HL-60 (cell line): Measurements from ENCODE around the gene HS3ST3A1.

Experiments
- DNase-seq, 2 experiments: peaks; one replicate each; pipeline ENCODE4 v3.0.0-alpha.2; 2010 to 2020; ENCODE audit warnings: low read depth in 1 of 2, low spot score in 1 of 2
- H3K27ac ChIP-seq: fragments of 250-450 bp; sonication (Bioruptor Pico); replicated peaks from 2 replicates; pipeline ENCODE4 v1.5.1; 2020; ENCODE audit warnings: mild to moderate bottlenecking, moderate library complexity
- H3K27me3 ChIP-seq: fragments of 250-450 bp; sonication (Bioruptor Pico); 2 replicates; pipeline ENCODE4 v1.5.1; 2021; ENCODE audit warnings: mild to moderate bottlenecking, moderate library complexity; ENCODE audit not compliant: insufficient read depth, poor library complexity, severe bottlenecking
- H3K4me3 ChIP-seq: replicated peaks from 2 replicates; pipeline ENCODE4 v1.5.1; 2011; ENCODE audit warnings: mild to moderate bottlenecking, control low read depth, low read length; ENCODE audit not compliant: insufficient read depth
- CTCF ChIP-seq: IDR thresholded peaks from one replicate; pipeline ENCODE4 v1.5.1; 2011; ENCODE audit warnings: low read length, control low read depth, inconsistent platforms; ENCODE audit not compliant: insufficient read depth
- GABPA ChIP-seq: IDR thresholded peaks from 2 replicates; pipeline ENCODE4 v1.6.1; 2012; ENCODE audit warnings: low read depth
- POLR2AphosphoS5 ChIP-seq: IDR thresholded peaks from 2 replicates; pipeline ENCODE4 v1.6.1; 2012; ENCODE audit warnings: low read depth
- REST ChIP-seq: IDR thresholded peaks from 2 replicates; pipeline ENCODE4 v1.6.1; 2012; ENCODE audit warnings: low read depth; ENCODE audit not compliant: insufficient replicate concordance
- SPI1 ChIP-seq: IDR thresholded peaks from 2 replicates; pipeline ENCODE4 v1.6.1; 2012; ENCODE audit warnings: low read depth, mild to moderate bottlenecking, borderline replicate concordance

The HS3ST3A1 gene

GRCh38 chr17:13619462-13619861, 17.7 kb upstream of the HS3ST3A1 start:
- no peak for DNase-seq
- Histone ChIP-seq H3K27me3 (no peaks in the 10 kb centered on the region), H3K27ac (no peak overlapping the region), H3K4me3 (no peak overlapping the region)
- TF ChIP-seq CTCF, result no peak
- TF ChIP-seq POLR2AphosphoS5, result no peak
- TF ChIP-seq REST, result no peak
- no peak for TF ChIP-seq SPI1
- no peak for TF ChIP-seq GABPA

GRCh38 chr17:13616031-13616430, 14.3 kb upstream of the HS3ST3A1 start:
- DNase-seq, result no peak

GRCh38 chr17:13609941-13610340, 8.2 kb upstream of the HS3ST3A1 start:
- H3K27ac ChIP-seq, result no peak overlapping the region
- DNase-seq, result no peak

More at GRCh38 chr17:13616031-13616430, 14.3 kb upstream of the HS3ST3A1 start:
- no peak overlapping the region for H3K27ac ChIP-seq
- TF ChIP-seq POLR2AphosphoS5 (no peak), REST (no peak)
- H3K4me3 ChIP-seq, result no peak overlapping the region
- H3K27me3 ChIP-seq, result no peaks in the 10 kb centered on the region

More at GRCh38 chr17:13609941-13610340, 8.2 kb upstream of the HS3ST3A1 start:
- Histone ChIP-seq H3K4me3 (no peak overlapping the region), H3K27me3 (no peaks in the 10 kb centered on the region)
- TF ChIP-seq REST, result no peak
- TF ChIP-seq SPI1, result no peak
- TF ChIP-seq POLR2AphosphoS5, result no peak
- TF ChIP-seq GABPA, result no peak
